GM10266 (cell line): ENCODE measurements around the gene HIVEP3.
"Not testable (repeated sequence)": the region's sequence is repeated elsewhere in the genome, so short reads cannot be mapped to it uniquely, and the experiment has no call there.

ENCODE experiments used
- DNase-seq: peaks from one replicate; pipeline ENCODE4 v3.0.0; 2012; ENCODE audit errors: extremely low spot score
- TF ChIP-seq, protein P1 (sequence below): IDR thresholded peaks from 2 replicates; pipeline ENCODE4 v1.5.1; 2012; ENCODE audit warnings: mild to moderate bottlenecking, low read depth; ENCODE audit not compliant: control insufficient read depth, insufficient read depth; ENCODE audit errors: missing control alignments

HIVEP3 gene

DNA sequence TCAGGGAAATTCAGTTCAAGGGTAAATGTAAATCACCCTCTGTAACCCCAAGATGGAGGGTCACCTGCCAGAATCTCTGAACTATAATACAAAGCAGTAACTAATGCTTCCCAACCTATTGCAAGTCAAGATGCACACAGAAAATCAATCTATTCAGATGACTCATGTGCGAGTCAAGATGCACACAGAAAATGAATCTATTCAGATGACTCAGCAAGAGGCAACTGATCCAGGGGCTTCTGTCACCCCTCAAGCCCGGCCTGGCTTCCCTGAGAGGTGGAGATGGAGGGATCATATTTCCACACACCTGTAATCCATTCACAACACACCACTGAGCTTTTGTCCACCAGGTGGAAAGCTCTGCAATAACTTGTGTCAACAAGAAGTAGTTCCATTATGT, 17.4 kb upstream of the HIVEP3 start:
- no peak for DNase-seq
- TF ChIP-seq, protein P1, sequence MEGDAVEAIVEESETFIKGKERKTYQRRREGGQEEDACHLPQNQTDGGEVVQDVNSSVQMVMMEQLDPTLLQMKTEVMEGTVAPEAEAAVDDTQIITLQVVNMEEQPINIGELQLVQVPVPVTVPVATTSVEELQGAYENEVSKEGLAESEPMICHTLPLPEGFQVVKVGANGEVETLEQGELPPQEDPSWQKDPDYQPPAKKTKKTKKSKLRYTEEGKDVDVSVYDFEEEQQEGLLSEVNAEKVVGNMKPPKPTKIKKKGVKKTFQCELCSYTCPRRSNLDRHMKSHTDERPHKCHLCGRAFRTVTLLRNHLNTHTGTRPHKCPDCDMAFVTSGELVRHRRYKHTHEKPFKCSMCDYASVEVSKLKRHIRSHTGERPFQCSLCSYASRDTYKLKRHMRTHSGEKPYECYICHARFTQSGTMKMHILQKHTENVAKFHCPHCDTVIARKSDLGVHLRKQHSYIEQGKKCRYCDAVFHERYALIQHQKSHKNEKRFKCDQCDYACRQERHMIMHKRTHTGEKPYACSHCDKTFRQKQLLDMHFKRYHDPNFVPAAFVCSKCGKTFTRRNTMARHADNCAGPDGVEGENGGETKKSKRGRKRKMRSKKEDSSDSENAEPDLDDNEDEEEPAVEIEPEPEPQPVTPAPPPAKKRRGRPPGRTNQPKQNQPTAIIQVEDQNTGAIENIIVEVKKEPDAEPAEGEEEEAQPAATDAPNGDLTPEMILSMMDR = no peak

DNA sequence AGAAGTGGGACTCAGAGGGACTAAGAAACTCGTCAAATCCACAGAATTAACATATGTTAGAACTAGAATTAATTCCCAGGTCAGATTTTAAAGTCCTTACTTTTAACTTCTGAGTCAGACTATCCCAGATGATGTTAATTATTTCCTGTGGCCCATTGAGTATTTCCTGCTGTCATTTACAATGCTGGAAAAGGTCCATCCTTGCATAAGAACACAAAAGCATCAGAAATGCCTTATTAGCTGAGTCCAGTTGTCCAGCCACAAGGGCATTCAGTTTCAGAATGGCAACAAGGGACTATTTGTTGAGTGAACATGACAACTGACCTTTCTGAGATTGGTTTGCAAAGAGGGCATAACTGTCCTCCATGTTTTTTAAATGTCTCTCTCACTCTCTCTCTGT, 16.5 kb upstream of the HIVEP3 start:
- DNase-seq = no peak
- TF ChIP-seq, protein P1 = no peak

DNA sequence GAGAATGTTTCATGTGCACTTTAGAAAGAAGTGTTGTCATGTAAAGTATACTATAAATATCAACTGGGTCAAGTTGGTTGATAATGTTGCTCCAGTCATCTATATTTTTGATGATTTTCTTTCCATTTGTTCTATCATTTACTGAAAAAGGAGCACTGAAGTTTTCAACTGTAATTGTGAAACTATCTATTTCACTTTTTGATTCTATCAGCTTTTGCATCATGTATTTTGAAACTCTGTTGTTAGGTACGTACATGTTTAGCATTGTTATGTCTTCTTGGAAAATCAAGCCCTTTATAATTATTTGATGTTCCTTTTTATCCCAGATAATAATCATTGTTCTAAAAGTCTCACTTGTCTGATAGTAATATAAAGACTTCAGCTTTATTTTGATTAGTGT, 14.4 kb upstream of the HIVEP3 start:
- no peak for DNase-seq
- TF ChIP-seq, protein P1 = no peak

DNA sequence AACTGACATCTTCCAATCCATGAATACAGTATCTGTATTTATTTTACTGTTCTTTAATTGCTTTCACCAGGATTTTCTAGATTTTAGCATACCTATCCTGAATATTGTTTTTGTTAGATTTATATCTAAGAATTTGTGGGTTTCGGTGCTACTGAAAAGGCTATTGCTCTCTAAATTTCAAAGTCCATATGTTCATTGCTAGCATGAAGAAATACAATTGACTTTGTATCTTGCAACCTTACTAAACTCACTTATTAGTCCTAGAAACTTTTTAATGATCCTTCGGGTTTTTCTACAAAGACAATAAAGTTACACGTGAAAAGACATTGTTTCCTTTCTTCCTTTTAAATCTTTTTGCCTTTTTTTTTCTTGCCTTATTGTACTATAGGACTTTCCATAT, 12.9 kb upstream of the HIVEP3 start:
- TF ChIP-seq, protein P1 = no peak
- DNase-seq = no peak

DNA sequence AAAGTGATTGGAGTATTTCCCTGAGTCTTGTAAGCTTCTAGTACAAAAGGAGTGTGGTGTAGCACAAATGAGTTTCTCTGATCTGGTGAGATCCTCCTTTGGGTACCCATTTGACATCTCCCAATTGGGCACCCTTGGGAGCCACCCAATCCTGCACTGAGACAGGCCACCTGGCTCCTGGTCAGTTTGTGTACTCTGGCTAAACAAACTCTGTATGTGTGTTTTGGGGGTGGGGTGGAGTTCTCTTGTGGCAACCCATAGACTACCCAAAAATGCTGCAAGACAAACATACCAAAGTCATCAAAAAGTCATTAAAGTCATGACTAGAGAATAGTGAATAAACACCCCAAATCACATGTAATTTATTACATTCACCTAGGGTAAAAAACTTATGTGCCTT, 8.4 kb upstream of the HIVEP3 start:
- TF ChIP-seq, protein P1 = no peak
- no peak for DNase-seq

DNA sequence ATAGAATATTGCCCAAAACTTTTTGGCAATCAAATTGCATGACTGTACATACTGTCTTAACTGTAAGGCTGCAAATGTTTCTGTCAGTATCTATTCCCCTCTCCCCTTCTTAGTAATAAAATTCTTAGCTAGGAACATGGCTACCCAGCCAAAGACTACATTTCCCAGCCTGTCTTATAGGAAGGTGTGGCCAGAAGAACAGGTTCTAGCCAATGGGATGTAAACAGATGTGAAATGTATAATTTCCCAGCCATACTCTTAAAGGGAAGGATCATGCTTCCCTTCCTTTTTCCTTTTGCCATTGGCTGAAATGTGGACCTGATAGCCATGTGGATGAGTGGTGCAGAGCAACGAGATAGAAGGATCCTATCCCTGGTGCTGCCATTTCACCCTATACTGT, 7.0 kb upstream of the HIVEP3 start:
- TF ChIP-seq, protein P1 = no peak
- no peak for DNase-seq

DNA sequence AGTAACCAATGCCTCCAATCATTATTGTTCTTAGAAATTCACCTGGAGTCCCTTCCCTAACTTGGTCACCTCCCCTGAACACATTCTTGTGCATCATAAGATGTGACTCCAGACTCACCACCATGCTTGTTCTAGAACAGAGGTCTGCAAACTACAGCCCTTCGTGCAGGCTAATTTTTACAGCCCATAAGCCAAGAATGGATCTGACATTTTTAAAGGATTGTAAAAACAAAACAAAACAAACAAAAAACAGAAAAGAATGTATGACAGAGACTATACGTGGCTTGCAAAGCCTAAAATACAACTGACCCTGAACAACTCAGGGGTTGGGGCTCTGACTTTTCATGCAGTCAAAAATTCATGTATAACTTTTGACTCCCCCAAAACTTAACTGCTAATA, 6.2 kb upstream of the HIVEP3 start:
- DNase-seq = no peak
- TF ChIP-seq, protein P1 = no peak

DNA sequence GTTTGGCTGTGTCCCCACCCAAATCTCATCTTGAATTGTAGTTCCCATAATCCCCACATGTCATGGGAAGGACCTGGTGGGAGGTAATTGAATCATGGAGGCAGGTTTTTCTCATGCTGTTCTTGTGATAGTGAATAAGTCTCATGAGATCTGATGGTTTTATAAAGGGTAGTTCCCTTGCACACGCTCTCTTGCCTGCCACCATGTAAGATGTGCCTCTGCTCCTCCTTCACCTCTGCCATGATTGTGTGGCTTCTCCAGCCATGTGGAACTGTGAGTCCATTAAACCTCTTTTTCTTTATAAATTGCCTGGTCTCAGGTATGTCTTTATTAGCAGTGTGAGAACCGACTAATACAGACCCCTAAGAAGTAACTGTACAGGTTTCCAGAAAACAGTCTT, 2.5 kb upstream of the HIVEP3 start:
- not testable (repeated sequence) for DNase-seq
